ENCODE data around the gene DAND5.
A peak's percentile ranks its signal among the peaks of the same experiment; 100 is the strongest.

Gene DAND5

DNA sequence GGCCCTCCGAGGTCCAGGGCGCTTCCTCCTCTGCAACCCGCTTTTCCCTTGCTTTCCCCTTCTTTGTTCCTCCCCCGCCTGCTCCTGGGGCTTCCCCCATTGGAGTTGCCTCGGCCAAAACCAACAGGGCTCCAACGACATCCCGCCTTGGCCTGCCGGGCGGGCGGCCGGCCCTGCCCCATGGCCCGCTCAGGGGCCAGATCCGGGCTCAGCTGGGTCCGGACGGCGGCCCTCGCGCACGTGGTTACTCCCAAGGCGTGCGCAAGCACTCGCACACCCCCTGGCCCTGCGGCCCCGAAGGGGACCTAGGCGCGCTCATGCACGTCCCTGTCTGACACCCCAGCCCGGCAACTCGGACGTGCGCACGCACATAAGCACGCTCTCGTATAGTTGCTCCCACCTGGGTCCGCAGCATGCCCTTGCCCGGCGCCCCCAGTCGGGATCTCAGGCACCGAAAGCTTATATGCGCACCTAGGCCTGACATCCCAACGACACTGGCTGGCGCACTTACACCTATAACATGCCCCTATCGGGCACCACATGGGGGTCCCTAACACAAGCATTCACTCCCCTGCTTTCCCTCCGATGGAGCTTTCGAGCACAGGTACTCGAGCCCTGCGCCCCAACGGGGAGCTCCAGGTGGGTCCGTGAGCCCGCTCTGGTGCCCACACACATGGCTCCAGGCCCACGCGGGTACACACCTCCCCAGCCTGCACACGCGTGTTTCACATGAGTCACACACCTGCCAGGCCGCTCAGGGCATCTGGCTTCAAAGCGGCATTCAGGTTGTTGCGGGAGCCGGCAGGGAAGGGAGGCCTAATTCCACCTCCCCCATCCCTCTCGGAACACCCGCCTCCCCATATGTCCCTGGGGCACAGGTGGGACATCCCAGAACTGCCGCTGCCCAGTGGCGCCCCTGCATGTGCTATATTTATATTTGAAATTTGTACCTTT is 40.9 kb downstream of the DAND5 start:
- DNase-seq (ENCODE audit: low read depth): no peak

DNA sequence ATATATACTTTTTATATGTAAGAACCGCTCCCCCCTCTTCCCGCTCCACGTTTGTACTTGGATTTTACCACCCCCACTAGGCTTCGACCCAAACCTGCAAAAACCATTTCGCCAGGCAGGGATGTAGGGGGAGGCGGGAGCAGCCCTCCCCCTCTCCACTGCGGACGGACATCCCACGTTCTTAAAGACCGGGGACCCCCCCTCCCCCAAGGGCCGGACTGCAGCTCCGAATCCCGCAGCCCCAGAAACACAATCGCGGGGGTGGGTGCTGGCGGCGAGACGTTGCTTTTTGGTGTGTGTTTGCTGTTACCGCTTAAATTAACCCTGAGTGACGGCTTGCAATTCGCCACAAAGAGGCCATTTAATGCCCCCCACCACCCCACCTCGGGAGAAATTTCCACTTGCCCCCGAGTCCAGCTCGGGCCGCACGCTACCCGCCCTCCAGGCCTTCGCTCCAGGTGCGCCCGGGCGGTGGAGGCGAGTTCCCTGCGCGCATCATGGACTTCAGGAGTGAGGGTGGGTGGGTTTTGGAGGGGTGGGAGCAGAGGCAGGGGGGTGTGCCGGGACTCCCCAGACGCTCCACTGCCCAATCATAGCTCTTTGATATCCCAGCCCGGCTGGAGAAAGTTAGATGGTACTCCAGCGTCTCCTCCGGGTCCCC is 41.7 kb downstream of the DAND5 start:
- DNase-seq (ENCODE audit: low read depth): no peak

DNA sequence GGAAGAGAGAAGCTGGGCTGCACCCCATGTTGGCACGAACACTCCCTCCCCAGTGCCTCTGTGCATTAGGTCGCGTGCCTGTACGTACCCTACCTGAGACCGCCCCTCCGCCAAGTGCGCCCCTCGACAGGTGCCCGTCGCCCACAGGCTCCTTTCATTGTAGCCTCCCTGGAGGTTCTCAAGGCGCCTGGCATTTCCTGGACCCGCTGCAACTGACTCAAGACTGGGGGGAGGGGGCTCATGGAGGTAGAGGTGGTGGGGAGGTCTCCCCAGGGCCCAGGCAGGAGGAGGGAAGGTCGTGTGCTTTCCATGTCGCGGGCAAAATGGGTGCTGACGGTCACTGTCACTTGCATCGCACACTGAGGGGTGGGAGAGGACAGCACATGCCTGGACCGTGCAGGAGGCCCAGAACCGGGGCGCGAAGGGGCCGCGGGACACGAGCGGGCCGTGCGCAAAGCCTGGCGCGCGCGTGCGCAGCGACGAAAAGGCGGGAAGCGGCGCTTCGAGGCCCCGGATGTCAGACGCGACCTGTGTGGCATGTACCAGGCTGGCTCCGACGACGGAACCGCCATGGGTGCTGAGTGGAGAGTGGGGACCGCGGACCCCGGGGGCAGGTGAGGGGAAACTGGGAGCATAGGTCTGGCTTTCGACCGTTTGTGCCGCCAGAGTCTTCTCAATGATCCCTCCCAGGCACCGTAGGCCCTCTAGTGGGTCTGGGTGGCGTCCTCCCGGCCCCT is 42.4 kb downstream of the DAND5 start:
- no peak for DNase-seq (ENCODE audit: low read depth)

DNA sequence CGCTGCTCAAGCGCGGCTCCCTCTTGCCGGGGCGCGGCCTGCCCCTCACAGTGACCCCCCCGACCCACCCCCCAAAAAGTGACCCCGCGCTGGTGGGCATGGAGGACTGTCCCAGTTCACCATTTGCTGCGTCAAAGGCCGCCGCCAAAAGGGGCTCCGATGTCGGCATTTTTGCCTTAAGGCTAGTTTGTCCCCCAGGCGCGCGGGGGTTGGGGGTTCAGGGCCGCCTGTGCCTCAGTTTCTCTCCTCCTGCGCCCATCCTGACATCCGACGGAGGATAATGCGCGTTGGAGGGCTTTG is 43.0 kb downstream of the DAND5 start:
- no peak for DNase-seq (ENCODE audit: low read depth)

DNA sequence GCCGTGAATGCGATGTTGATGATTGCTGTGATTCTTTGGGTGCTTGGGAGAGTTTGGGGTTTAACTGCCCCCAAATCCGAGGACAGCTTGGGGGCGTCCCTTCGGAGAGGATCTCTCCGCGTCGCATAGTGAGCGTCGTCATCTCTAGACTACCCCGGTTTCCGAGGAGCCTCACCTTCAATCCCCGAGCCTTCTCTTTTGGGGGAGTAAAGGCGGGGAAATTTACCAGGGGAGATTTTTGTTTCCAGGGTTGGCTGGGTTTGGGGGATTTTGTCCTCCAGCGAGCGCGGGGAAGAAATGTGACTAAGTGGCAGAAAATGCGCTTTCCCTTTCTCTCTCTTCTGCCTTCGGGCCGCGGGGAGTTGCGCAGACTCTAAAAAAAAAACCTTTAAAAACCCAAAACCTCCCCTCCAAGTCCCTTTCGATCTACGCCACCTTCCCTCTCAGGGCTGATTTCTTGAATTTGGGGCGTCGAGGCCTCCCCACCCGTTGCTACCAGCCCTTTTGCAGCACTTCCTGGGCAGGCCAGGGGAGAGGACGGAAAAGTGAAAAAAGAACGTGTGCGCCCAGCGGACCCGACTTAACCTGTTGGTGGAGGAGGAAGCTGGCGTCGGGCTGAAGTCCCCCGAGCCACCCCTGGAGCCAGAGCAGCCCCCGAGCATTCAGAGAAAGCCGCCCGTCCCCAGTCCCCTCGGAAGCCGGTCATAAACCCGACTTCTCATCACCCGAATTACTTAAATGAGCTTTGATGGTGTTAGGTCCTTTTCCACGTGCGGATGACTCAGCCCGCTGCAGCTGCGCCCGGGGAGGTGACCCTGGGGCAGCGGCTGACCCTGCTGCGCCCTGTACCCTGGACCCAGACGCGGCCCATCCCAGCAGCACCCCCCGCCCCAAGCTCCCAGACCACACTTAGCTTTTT is 43.6 kb downstream of the DAND5 start:
- DNase-seq (ENCODE audit: low read depth): peak; percentile 65

DNA sequence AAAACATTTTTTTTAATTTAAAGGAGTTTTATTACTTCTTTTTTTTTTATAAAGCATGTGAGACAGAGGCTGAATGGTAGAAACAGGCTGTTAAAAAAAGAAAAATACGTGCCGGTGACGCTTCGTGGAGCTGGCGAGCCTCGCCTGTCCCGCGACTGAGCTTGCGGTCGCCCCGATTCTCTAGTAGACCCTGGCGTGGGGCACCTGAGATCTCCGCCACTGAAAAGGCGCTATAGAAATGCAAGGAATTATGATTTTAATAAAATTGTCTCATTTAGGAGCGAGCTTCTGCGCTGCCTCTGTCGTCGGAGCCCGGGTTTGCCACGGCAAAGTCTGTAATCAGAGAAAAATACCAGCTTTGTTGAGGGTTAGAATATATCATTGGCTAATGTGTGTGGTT is 44.3 kb downstream of the DAND5 start:
- no peak for DNase-seq (ENCODE audit: low read depth)

DNA sequence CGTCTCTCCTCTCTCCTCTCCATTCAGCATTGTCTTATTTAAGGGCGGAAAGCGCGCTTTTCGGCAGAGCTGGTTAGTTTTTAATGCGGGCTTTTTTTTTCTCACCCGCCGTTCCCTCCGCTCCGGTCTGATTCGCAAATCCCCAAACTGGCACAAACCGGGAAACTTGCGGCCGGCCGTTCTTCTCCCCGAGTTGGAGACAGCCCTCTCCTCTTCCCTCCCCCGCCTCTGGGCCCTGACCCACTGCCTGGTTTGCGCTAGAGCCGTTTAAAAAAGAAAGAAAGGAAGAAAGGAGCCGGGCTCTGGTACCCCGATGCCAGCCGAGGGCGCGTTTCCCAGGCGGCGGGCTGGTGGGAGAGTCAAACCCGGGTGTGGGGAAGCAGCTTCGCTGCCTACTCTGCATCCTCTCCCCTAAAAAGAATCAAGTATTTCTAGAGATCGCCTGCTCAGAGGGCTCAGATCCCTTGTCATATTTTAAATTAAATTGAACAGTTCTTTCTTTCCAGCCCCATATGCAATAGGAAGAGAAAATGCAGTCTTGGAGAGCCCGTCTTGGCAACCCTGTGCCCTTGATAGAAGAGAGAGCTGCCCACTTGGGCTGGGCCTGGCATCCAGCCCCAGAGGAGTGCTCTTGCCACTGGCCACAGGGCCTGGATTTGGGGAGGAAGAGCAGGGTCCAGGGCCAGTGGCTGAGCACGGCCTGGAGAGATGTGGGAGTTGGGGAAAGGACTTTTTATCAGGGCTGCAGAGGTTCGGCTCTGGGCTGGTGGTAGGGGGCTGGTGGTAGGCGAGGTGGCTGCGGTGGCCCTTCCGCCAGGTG is 44.9 kb downstream of the DAND5 start:
- no peak for DNase-seq (ENCODE audit: low read depth)

DNA sequence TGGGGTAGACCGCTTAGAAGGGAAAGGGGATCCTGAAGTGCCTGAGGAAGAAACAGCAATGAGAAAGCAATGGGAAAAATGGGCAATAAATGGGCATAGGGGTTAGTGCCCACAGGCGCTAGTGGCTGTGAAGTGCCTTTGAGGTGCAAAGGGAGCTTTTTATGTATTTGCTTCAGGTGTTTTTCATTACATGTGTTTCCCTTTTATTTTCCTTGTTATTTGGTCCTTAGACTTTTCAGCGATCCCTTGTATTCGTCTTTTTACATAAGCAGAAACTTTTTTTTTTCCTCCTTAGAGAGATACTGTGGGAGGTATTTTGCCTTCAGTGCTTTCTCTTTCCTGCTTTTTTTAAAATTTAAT is 45.5 kb downstream of the DAND5 start:
- DNase-seq (ENCODE audit: low read depth): no peak

DNA sequence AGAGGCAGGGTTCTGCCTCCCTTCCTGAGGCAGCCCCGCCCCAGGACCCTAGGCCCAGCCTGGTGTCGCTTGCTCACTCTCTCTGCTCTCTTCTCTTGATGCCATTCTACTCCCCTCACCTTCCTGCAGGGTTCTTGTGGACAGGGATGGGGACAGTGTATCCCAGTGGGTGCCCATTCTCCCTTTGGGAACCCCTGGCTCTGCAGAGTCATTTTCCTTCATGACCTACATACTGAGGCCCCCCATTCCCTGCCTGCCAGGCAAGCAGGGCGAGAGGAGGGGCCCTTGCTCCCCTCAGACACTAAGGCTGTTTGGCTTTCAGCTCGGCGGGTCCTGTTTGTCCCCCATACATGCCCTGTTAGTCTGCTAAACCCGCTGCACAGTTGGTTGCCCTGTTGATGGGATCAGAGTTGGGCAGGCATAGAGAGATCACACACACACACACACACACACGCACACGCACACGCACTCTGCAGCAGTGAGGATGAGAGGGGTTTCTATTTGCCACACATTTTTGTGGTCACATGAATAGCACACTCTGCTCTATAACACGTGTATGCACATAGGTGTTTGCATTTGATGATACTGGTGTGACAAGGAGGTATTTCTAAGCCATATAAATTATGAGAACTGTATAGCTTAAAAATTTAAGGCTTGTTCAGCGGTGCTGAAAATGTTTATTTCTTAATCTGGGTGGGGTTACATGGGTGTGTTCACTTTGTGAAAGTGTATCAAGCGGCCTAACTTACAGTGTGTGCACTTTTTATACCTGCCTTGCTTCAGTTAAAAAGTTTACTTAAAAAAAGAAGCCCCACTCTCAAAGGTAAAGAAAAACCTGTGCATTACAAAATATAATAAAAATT is 46.2 kb downstream of the DAND5 start:
- DNase-seq (ENCODE audit: low read depth): peak; percentile 24

DNA sequence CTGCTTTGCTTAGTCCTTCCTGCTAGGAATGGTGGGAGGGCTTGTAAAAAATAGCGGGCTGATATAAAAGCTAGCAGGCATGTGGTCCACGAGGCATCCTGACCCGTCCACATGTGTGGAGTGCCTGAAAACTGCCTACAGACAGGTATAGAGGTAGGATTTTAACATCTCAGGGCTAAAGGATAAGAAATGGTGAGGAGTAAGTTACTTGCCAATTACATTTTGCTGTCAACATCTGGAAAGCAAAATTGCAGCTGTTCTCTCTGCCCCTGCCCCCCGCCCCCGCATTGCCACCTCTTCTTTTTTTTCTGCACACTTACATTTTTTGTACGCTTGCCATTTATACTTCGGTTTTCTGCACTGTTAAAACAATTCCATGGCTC is 46.9 kb downstream of the DAND5 start:
- no peak for DNase-seq (ENCODE audit: low read depth)

DNA sequence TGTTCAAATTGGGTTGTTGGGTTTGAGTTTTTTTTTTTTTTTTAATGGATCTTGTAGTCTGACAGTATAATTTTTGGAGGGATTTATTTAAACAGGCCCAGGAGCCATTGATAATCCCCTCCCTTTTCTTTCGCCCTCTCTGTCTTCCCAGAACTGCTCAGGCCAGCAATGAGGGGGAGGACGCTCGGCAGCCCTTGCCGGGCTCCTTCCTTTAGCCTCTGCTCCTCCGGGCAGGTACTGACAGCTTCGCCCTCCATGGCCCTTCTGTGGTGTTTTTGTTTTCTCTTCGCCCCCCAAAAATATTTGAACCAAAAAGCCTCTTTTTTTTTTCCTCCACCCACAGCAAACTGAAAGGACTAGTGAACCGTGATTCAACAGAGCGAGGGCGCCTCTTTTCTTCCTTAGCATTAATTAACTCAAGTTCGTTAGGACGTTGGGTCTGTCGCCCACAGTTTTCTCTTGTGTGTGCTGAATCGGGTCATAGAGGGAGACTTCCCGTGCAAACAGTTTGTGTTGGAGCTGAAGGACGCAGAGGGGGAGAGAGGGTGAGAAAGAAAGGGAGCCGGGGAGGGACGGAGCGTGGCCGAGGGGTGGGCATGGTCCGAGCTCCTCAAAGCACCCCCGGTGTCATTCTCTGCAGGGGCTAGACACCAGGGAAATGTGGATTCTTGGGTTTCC is 47.4 kb downstream of the DAND5 start:
- no peak for DNase-seq (ENCODE audit: low read depth)

DNA sequence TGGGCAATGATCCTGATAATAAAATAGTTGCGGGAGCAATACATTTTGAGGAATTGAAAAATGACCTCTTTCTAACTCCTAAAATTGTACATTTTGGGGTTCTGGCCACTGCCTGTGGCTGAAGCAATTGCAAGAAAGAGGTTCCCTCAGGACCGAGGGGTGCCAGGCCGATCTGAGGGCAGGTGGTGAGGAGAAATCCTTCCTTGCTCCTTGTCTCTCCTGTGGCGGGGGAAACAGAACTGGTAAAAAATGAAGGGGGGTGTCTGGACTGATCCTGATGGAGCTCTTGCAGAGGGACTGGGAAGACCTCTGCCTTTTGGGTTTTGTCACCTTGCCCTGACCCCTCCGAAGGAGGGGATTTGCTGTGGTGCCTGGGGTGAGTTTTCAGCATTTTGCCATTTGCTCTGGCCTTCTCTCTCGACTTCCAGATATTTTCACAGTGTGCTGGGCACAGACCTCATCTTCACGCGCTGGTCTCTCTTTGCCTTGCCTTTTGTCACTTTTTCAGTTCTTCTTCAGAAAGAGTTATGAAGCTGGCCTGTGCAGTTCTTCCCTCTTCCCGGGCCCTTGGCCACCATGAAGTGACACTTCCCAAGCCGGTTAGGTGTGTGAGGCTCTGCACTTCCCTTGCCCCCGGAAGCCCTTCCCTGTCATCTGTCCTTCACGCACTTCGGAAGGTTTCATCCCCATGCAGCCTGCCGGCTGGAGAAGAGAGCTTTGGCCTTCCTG is 48.1 kb downstream of the DAND5 start:
- DNase-seq (ENCODE audit: low read depth): no peak

DNA sequence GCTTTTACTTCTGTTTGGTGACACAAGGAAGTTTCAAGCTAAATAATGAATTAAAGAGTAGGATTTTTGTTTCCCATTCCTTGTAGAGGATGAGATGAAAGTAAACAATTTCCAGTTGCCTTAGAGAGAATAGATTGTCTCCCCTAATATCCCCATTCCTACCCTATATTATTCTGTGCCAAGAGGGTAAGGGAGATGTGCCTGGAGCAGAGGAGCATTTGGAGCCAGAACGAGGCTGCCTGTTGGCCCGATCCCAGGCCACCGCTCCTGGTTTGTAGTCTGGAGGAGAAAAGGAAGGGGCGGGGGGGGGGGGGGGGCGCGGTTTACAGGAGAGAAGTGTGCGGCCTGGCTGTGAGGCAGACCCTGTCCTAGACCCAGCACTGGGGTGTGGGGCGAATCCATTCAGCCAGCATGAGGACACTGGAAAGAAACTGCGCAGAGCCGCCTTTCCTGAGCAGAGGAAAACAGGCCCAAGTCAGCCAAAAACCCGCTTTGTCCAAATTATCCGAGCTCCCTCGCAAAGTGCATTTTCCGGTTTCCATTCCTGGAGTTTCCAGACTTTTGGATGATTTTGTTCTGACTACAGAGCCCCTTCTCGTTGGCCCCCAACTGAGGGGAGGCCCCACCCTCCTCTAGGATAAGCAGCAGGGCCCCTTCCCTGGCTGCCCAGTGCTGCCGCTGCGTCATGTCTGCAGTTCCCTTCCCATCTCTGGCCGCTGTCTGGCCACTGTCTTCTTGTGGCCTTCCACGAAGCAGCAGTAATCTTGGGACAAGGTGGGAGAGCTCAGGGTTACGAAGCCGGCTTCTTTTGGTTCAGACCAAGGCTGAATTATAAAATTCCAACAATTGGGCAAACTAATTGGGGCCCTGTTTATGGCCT is 48.9 kb downstream of the DAND5 start:
- peak; percentile 31 for DNase-seq (ENCODE audit: low read depth)

DNA sequence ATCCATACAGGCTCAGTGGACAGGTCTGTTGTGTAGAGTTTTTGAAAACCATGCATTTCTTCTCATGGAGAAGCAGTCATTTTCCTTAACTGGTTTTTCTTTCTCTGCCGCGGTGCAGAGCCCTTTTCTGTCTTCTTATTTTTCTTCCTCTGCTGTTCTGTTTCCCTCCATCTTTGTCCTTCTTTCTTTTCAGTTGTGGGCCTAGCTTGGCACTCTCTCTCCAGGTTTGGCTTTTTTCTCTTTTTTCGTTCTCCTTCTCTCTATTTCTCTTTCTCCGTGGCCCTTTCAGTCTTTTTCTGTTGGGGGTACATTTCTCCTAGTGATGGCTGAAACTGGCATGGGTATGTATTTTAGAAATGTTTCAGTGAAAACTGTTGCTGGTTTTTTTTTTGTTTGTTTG is 50.0 kb downstream of the DAND5 start:
- DNase-seq (ENCODE audit: low read depth): no peak

DNA sequence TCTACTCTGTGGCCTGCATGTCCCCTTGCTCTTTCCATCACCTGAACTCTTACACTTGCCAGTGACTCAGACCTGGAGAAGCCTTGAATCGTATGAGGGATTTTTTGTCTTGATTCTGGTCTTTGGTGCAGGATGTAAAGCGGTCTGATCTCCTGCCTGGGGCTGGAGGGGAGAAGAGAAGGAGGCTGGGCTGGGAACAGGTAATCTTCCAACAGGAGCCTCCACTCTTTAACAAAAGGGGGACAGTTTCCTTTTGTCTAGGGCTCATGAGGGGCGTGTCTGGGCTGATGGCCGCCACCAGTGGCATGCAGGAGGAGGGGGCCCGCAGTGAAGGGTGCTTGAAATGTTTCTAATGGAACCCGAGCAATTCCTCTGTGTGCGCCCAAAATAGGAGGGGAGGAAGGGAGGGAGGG is 50.6 kb downstream of the DAND5 start:
- DNase-seq (ENCODE audit: low read depth): no peak

DNA sequence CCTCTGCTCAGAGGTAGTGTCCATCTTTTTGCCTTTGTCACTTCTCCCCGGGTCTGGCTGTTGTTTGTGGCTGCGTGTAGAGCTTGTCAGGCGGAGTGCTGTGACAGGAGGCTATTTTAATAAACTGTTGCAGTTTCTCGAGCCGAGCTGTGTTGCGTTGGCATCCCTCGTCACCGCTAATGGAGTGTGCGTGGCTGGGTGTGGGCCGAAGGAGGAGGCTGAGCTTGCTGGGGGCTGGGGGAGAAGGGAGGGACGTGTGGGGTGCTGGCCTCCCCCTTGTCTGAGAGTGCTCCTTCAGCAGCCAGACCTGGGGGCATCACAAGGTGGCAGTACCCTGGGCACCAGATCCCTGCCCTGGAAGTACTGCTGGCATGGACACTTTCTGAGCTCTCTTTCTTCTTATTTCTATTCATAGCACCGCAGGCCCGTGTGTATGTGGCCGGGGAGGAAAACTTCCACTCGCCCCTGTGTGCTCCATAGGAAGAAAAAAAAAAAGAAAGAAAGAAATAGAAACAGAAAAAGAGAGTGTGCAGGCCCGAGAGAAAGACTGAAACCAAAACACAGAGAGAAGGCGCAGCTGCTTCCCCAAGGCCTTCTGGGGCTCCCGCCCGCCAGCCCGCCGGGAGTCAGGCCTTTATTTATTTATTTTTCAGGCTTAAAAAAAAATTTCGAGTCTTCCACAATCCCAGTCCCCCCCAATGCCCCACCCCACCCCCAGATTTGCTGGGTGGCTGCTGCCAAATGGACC is 52.9 kb downstream of the DAND5 start:
- DNase-seq (ENCODE audit: low read depth): peak; percentile 30

All from iris pigment epithelial cell (primary cell).